Activated CD4-positive, alpha-beta T cell treated with anti-CD3 and anti-CD28 coated beads for 24 hours (primary cell): ENCODE results near the gene LCTL.
"Not testable (repeated sequence)": the region's sequence is repeated elsewhere in the genome, so short reads cannot be mapped to it uniquely, and the experiment has no call there.

Experiments
- DNase-seq, 2 donors: peaks; one replicate each; pipeline ENCODE4 v3.0.0-alpha.2; 2020; ENCODE audit warnings: low read depth in 2 of 2

LCTL gene

DNA sequence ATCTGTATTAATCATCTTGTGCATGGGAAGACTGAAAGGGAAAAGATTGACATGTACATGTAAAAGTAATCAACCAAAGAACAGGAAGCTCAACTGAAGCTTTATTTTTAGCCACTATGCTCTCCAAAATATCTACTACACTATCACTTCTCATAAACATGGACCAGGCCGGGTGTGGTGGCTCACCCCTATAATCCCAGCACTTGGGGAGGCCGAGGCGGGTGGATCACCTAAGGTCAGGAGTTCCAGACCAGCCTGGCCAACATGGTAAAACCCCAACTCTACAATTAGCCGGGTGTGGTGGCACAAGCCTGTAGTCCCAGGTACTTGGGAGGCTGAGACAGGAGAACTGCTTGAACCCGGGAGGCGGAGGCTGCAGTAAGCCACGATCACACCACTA is 65.5 kb downstream of the LCTL start:
- DNase-seq: not testable (repeated sequence)

DNA sequence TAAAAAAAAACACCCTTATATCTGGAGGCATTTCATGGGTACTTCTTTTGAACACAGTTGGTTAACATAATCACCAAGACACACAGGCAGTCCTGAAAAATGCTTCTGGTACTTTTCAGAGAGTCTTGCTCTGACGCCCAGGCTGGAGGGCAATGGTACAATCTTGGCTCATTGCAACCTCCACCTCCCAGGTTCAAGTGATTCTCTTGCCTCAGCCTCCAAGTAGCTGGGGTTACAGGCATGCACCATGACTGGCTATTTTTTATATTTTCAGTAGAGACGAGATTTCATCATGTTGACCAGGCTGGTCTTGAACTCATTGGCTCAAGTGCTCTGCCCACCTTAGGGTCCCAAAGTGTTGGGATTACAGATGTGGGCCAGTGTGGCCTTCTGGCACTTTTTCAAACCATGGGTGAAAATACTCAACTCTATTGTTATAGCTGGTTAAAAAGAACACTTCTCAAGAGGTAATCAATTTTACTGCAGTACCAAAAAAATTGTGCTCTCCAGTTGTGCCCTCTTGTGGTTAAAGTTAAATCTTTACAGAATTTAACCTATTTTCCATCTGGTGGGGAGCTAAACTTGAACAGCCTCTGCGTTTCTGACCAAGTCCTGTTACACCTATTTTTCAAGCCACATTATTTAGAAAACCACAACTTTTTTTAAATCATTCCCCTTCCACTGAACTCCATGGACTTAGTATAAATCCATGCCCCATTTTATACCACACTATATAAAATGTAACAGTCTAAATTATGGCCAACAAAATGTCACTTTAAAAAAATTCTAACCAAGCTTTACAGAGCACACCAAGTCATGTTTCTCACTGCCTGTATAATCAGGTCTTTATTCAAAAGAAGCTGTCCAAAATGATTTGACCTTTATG is 67.1 kb downstream of the LCTL start:
- DNase-seq: no peak
